ENCODE data around the gene HPD. TPM values are rescaled to one million over a fixed set of nuclear protein-coding genes. Genes with fewer than 3 reads are reported as not detected.

The HPD gene
- total RNA-seq, 1 donor from 2014 or later, result not detected

GRCh38 chr12:121789800-121790728 lies 68.6 kb downstream of the HPD start:
- intact Hi-C loops (cut with micrococcal nuclease), result loop anchor here (1.0 to 5.0 kb wide), 6 partner anchors 12 to 438 kb away; partner anchors contain the start of genes ANAPC5, RNF34 and TMEM120B

Other genes with a start within 250 kb of the HPD start
- gene ORAI1, start 232.3 kb downstream of the HPD start, total RNA-seq, result 70.6 and 74.2 TPM in 2 replicates
- gene MORN3, start 189.2 kb downstream of the HPD start, total RNA-seq, result 2.4 and 2.7 TPM in 2 replicates
- gene TMEM120B, start 146.1 kb downstream of the HPD start, total RNA-seq, result 9.2 and 9.4 TPM in 2 replicates
- 113 and 121 TPM in 2 replicates for gene RHOF, start 65.2 kb downstream of the HPD start, total RNA-seq
- gene SETD1B, start 54.9 kb downstream of the HPD start, total RNA-seq, result 37.5 and 38.1 TPM in 2 replicates
- 57.9 and 62.1 TPM in 2 replicates for gene PSMD9, start 29.9 kb upstream of the HPD start, total RNA-seq
- gene CFAP251, start 59.7 kb upstream of the HPD start, total RNA-seq, result 0.96 and 1.3 TPM in 2 replicates
- gene BCL7A, start 163.0 kb upstream of the HPD start, total RNA-seq, result 5.2 and 6.2 TPM in 2 replicates
- gene MLXIP, start 219.9 kb upstream of the HPD start, total RNA-seq, result 57.6 and 59.2 TPM in 2 replicates